GM23338 (cell line): Measurements from ENCODE around the gene SRGAP1. TPM values are rescaled to one million over a fixed set of nuclear protein-coding genes. Genes with fewer than 3 reads are reported as not detected.

ENCODE experiments used
- ATAC-seq: fragments of 200-7000 bp; cut with Tn5 transposase; 3 replicates; pipeline ENCODE4 v1.9.1; 2020
- DNase-seq: peaks from one replicate; pipeline ENCODE4 v3.0.0-alpha.2; 2015; ENCODE audit warnings: low spot score
- H2AFZ ChIP-seq: fragments of 200-600 bp; sonication (generic); 2 replicates; pipeline ENCODE4 v1.8.0; 2016; ENCODE audit warnings: antibody characterized with exemption, mild to moderate bottlenecking, moderate library complexity
- H3F3A ChIP-seq: fragments of 200-600 bp; sonication (generic); replicated peaks from 2 replicates; pipeline ENCODE4 v1.8.0; 2017; ENCODE audit warnings: antibody characterized with exemption, mixed run types, low read depth
- H3K27ac ChIP-seq: fragments of 200-600 bp; sonication (generic); 2 replicates; pipeline ENCODE4 v1.6.1; 2016; ENCODE audit warnings: low read depth
- H3K27me3 ChIP-seq: fragments of 200-600 bp; sonication (generic); 2 replicates; pipeline ENCODE4 v1.8.0; 2016; ENCODE audit warnings: mild to moderate bottlenecking, mixed run types, moderate library complexity; ENCODE audit not compliant: insufficient read depth
- H3K36me3 ChIP-seq: fragments of 200-600 bp; sonication (generic); 2 replicates; pipeline ENCODE4 v1.8.0; 2016; ENCODE audit warnings: mild to moderate bottlenecking; ENCODE audit not compliant: insufficient read depth
- H3K4me1 ChIP-seq: fragments of 200-600 bp; sonication (generic); 2 replicates; pipeline ENCODE4 v1.8.0; 2016; ENCODE audit warnings: mild to moderate bottlenecking, moderate library complexity; ENCODE audit not compliant: insufficient read depth
- H3K4me2 ChIP-seq: fragments of 200-600 bp; sonication (generic); 2 replicates; pipeline ENCODE4 v1.7.1; 2017; ENCODE audit warnings: mixed run types
- H3K4me3 ChIP-seq: fragments of 200-600 bp; sonication (generic); 2 replicates; pipeline ENCODE4 v1.6.1; 2016; ENCODE audit warnings: mixed run types
- H3K79me2 ChIP-seq: fragments of 200-600 bp; sonication (generic); replicated peaks from 2 replicates; pipeline ENCODE4 v1.8.0; 2017; ENCODE audit warnings: mild to moderate bottlenecking; ENCODE audit not compliant: insufficient read depth
- H3K9me2 ChIP-seq: fragments of 200-600 bp; sonication (generic); 2 replicates; pipeline ENCODE4 v1.8.0; 2017; ENCODE audit not compliant: insufficient read depth
- H4K20me1 ChIP-seq: fragments of 200-600 bp; sonication (generic); replicated peaks from 2 replicates; pipeline ENCODE4 v1.8.0; 2017; ENCODE audit warnings: mild to moderate bottlenecking; ENCODE audit not compliant: insufficient read depth
- H3K27ac Mint-ChIP-seq: 2 replicates; pipeline ENCODE4 v1.8.0; 2020; ENCODE audit warnings: inconsistent platforms, mild to moderate bottlenecking, moderate library complexity, mixed read lengths
- H3K27me3 Mint-ChIP-seq: 3 replicates; pipeline ENCODE4 v1.8.0; 2022; ENCODE audit warnings: low read depth, mild to moderate bottlenecking, moderate library complexity, mixed read lengths, inconsistent platforms; ENCODE audit not compliant: insufficient read depth, poor library complexity
- H3K36me3 Mint-ChIP-seq: 3 replicates; pipeline ENCODE4 v1.8.0; 2021; ENCODE audit warnings: low read depth, mild to moderate bottlenecking, inconsistent platforms, moderate library complexity, mixed read lengths
- H3K4me1 Mint-ChIP-seq: 3 replicates; pipeline ENCODE4 v1.8.0; 2020; ENCODE audit warnings: mild to moderate bottlenecking, inconsistent platforms, mixed read lengths
- H3K4me3 Mint-ChIP-seq: 3 replicates; pipeline ENCODE4 v1.8.0; 2021; ENCODE audit warnings: moderate library complexity, mild to moderate bottlenecking, inconsistent platforms, mixed read lengths
- H3K9me3 Mint-ChIP-seq: 3 replicates; pipeline ENCODE4 v1.8.0; 2020; ENCODE audit warnings: moderate library complexity, mild to moderate bottlenecking, inconsistent platforms, mixed read lengths
- CREB1 ChIP-seq: fragments of 250-450 bp; sonication (Bioruptor Pico); IDR thresholded peaks from 2 replicates; pipeline ENCODE4 v1.5.0; 2020; ENCODE audit warnings: low read depth, mild to moderate bottlenecking, moderate library complexity
- EZH2 ChIP-seq: fragments of 200-600 bp; sonication (generic); IDR thresholded peaks from one replicate; pipeline ENCODE4 v1.8.0; 2017; ENCODE audit warnings: antibody characterized with exemption, mild to moderate bottlenecking, low read depth; ENCODE audit not compliant: unreplicated experiment
- NANOG ChIP-seq: IDR thresholded peaks from 2 replicates; pipeline ENCODE4 v1.6.1; 2016; ENCODE audit warnings: antibody characterized with exemption, borderline replicate concordance
- STAT1 ChIP-seq: IDR thresholded peaks from one replicate; pipeline ENCODE4 v1.6.1; 2016; ENCODE audit warnings: antibody characterized with exemption; ENCODE audit not compliant: unreplicated experiment
- ZNF114 ChIP-seq: fragments of 250-450 bp; sonication (Bioruptor Pico); IDR thresholded peaks from 2 replicates; pipeline ENCODE4 v1.5.0; 2020; ENCODE audit warnings: mild to moderate bottlenecking, moderate library complexity
- polyA plus RNA-seq: library from polyadenylated mRNA; unstranded; fragments of >200 nt; fragmentation: Nextera tagmentation; extraction: Ambion mirVana; gene quantifications from 2 replicates; pipeline ENCODE4 v1.2.1, GENCODE V29; 2016
- total RNA-seq: library from RNA; depleted of rRNA; stranded (reverse); fragments of >200 nt; shearing (Covaris generic); gene quantifications from 2 replicates; pipeline ENCODE4 v1.2.3, GENCODE V29; 2014
- TF ChIP-seq, protein P1 (sequence below): IDR thresholded peaks from 2 replicates; pipeline ENCODE4 v1.6.1; 2016; ENCODE audit warnings: antibody characterized with exemption
- TF ChIP-seq, protein P2 (sequence below): fragments of 250-450 bp; sonication (Bioruptor Pico); IDR thresholded peaks from 2 replicates; pipeline ENCODE4 v1.5.0; 2020; ENCODE audit warnings: mild to moderate bottlenecking, moderate library complexity
- TF ChIP-seq, protein P3 (sequence below), 2 experiments: fragments of 200-600 bp in 1 of 2; sonication (generic) in 1 of 2; conservative IDR thresholded peaks; 2 replicates each; pipeline versions ENCODE4 v1.5.1 to v1.6.1; 2016 to 2017; ENCODE audit warnings: antibody characterized with exemption in 2 of 2, low read depth in 2 of 2, mild to moderate bottlenecking in 2 of 2, moderate library complexity in 1 of 2

Gene SRGAP1
- total and polyA plus RNA-seq, 2 experiments from 2014 or later, result 6.1 to 8.1 TPM

DNA sequence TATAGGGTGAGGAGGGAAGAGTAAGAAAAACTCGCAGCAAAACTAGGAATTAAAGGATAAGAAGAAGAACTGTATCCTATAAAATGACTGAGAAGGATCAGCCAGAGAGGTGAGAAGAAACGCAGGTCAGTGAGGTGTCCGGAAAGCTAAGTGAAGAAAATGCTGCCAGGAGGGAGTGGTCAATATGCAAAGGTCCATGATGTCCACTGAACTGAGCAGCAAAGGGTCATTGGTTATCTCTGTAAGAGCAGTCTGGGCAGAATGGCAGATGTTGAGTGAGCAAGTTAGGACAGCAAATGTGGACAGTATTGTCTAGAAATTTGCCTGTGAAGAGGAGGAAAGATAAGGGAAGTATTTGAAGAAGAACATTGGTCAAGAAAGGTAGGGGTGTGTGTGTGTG lies 155.4 kb downstream of the SRGAP1 start:
- no peak for ATAC-seq

DNA sequence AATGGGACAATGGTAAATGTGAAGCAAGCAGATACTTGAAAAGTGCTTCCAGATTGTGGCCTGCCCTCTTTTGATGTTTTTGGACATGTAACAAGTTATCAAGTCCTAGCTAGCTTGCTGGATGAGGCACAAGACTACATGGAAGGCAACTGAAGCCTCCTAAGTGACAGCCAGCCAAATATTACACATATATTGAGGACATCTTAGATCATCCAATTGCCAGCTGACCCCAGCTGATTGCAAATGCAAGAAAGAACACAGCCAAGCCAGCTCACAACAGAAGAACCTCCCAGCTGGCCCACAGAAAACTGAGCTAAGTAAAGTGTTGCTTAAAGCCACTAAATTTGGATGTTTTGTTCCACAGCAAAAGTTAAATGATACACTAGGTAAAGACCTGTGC lies 156.9 kb downstream of the SRGAP1 start:
- DNase-seq (no peak), ATAC-seq (no peak)
- Histone ChIP-seq H3K4me2 (no peak overlapping the region), H3K27ac (no peak overlapping the region), H3K27me3 (no peaks in the 10 kb centered on the region), H3K9me2 (no peaks in the 10 kb centered on the region), H3K36me3 (no peaks in the 10 kb centered on the region), H3K4me3 (no peak overlapping the region), H3K79me2 (no peaks in the 10 kb centered on the region), H3K4me1 (peaks cover 10% of the 10 kb centered on the region; the same call in 1 of the 2 replicates), H3F3A (no peaks in the 10 kb centered on the region), H2AFZ (no peak overlapping the region), H4K20me1 (no peaks in the 10 kb centered on the region)
- Mint-ChIP-seq H3K36me3 (peaks cover 13% of the 10 kb centered on the region; the same call in 2 of the 3 replicates), H3K4me1 (peaks cover 2% of the 10 kb centered on the region; the same call in 1 of the 3 replicates), H3K4me3 (no peak overlapping the region), H3K27me3 (no peaks in the 10 kb centered on the region), H3K27ac (no peak overlapping the region), H3K9me3 (peaks cover 9% of the 10 kb centered on the region; the same call in 2 of the 3 replicates)
- TF ChIP-seq, protein P1, sequence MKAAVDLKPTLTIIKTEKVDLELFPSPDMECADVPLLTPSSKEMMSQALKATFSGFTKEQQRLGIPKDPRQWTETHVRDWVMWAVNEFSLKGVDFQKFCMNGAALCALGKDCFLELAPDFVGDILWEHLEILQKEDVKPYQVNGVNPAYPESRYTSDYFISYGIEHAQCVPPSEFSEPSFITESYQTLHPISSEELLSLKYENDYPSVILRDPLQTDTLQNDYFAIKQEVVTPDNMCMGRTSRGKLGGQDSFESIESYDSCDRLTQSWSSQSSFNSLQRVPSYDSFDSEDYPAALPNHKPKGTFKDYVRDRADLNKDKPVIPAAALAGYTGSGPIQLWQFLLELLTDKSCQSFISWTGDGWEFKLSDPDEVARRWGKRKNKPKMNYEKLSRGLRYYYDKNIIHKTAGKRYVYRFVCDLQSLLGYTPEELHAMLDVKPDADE, result no peak
- no peak for TF ChIP-seq ZNF114 (CRISPR knock-in tag)
- TF ChIP-seq STAT1, result no peak
- TF ChIP-seq, protein P2, sequence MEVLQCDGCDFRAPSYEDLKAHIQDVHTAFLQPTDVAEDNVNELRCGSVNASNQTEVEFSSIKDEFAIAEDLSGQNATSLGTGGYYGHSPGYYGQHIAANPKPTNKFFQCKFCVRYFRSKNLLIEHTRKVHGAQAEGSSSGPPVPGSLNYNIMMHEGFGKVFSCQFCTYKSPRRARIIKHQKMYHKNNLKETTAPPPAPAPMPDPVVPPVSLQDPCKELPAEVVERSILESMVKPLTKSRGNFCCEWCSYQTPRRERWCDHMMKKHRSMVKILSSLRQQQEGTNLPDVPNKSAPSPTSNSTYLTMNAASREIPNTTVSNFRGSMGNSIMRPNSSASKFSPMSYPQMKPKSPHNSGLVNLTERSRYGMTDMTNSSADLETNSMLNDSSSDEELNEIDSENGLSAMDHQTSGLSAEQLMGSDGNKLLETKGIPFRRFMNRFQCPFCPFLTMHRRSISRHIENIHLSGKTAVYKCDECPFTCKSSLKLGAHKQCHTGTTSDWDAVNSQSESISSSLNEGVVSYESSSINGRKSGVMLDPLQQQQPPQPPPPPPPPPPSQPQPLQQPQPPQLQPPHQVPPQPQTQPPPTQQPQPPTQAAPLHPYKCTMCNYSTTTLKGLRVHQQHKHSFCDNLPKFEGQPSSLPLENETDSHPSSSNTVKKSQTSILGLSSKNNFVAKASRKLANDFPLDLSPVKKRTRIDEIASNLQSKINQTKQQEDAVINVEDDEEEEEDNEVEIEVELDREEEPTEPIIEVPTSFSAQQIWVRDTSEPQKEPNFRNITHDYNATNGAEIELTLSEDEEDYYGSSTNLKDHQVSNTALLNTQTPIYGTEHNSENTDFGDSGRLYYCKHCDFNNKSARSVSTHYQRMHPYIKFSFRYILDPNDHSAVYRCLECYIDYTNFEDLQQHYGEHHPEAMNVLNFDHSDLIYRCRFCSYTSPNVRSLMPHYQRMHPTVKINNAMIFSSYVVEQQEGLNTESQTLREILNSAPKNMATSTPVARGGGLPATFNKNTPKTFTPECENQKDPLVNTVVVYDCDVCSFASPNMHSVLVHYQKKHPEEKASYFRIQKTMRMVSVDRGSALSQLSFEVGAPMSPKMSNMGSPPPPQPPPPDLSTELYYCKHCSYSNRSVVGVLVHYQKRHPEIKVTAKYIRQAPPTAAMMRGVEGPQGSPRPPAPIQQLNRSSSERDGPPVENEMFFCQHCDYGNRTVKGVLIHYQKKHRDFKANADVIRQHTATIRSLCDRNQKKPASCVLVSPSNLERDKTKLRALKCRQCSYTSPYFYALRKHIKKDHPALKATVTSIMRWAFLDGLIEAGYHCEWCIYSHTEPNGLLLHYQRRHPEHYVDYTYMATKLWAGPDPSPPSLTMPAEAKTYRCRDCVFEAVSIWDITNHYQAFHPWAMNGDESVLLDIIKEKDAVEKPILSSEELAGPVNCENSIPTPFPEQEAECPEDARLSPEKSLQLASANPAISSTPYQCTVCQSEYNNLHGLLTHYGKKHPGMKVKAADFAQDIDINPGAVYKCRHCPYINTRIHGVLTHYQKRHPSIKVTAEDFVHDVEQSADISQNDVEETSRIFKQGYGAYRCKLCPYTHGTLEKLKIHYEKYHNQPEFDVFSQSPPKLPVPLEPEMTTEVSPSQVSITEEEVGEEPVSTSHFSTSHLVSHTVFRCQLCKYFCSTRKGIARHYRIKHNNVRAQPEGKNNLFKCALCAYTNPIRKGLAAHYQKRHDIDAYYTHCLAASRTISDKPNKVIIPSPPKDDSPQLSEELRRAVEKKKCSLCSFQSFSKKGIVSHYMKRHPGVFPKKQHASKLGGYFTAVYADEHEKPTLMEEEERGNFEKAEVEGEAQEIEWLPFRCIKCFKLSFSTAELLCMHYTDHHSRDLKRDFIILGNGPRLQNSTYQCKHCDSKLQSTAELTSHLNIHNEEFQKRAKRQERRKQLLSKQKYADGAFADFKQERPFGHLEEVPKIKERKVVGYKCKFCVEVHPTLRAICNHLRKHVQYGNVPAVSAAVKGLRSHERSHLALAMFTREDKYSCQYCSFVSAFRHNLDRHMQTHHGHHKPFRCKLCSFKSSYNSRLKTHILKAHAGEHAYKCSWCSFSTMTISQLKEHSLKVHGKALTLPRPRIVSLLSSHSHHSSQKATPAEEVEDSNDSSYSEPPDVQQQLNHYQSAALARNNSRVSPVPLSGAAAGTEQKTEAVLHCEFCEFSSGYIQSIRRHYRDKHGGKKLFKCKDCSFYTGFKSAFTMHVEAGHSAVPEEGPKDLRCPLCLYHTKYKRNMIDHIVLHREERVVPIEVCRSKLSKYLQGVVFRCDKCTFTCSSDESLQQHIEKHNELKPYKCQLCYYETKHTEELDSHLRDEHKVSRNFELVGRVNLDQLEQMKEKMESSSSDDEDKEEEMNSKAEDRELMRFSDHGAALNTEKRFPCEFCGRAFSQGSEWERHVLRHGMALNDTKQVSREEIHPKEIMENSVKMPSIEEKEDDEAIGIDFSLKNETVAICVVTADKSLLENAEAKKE (CRISPR knock-in tag), result no peak
- TF ChIP-seq NANOG, result no peak
- TF ChIP-seq CREB1, result no peak

More for the DNA sequence above, 155.4 kb downstream of the SRGAP1 start:
- no peaks in the 10 kb centered on the region for H3K27me3 ChIP-seq
- Mint-ChIP-seq H3K27ac (no peak overlapping the region), H3K27me3 (no peaks in the 10 kb centered on the region), H3K4me1 (peaks cover 2% of the 10 kb centered on the region; the same call in 1 of the 3 replicates), H3K4me3 (no peak overlapping the region), H3K36me3 (peaks cover 13% of the 10 kb centered on the region; the same call in 2 of the 3 replicates), H3K9me3 (peaks cover 6% of the 10 kb centered on the region; the same call in 2 of the 3 replicates)
- H3K4me2 ChIP-seq, result no peak overlapping the region
- no peaks in the 10 kb centered on the region for H3K79me2 ChIP-seq
- no peak for DNase-seq
- no peak overlapping the region for H2AFZ ChIP-seq
- no peak overlapping the region for H3K4me3 ChIP-seq
- H4K20me1 ChIP-seq, result no peaks in the 10 kb centered on the region
- H3K9me2 ChIP-seq, result no peaks in the 10 kb centered on the region
- H3K4me1 ChIP-seq, result peaks cover 10% of the 10 kb centered on the region; the same call in 1 of the 2 replicates
- no peaks in the 10 kb centered on the region for H3F3A ChIP-seq
- H3K36me3 ChIP-seq, result no peaks in the 10 kb centered on the region
- TF ChIP-seq, protein P3, sequence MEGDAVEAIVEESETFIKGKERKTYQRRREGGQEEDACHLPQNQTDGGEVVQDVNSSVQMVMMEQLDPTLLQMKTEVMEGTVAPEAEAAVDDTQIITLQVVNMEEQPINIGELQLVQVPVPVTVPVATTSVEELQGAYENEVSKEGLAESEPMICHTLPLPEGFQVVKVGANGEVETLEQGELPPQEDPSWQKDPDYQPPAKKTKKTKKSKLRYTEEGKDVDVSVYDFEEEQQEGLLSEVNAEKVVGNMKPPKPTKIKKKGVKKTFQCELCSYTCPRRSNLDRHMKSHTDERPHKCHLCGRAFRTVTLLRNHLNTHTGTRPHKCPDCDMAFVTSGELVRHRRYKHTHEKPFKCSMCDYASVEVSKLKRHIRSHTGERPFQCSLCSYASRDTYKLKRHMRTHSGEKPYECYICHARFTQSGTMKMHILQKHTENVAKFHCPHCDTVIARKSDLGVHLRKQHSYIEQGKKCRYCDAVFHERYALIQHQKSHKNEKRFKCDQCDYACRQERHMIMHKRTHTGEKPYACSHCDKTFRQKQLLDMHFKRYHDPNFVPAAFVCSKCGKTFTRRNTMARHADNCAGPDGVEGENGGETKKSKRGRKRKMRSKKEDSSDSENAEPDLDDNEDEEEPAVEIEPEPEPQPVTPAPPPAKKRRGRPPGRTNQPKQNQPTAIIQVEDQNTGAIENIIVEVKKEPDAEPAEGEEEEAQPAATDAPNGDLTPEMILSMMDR (conservative IDR thresholded peaks at IDR 0.05; ENCODE audit: low read depth in 2 of 2), result no peak
- no peak for TF ChIP-seq EZH2
- no peak overlapping the region for H3K27ac ChIP-seq
